Activated CD4-positive, CD25-positive, alpha-beta regulatory T cell treated with anti-CD3 and anti-CD28 coated beads, Interleukin-2, amount 50 U/mL, for 16 hours (primary cell): ENCODE results near the gene MRPL43.

Source experiments
- DNase-seq: peaks from one replicate; pipeline ENCODE4 v3.0.0-alpha.2; 2020; ENCODE audit warnings: low read depth, low spot score

The MRPL43 gene

GRCh38 chr10:100968062-100968736 is 19.1 kb downstream of the MRPL43 start:
- no peak for DNase-seq

- DNase-seq: no peak
Measured at GRCh38 chr10:100967332-100967731, 20.0 kb downstream of the MRPL43 start.

GRCh38 chr10:100966887-100967286 is 20.4 kb downstream of the MRPL43 start:
- DNase-seq: no peak

GRCh38 chr10:100965820-100966219 is 21.5 kb downstream of the MRPL43 start:
- DNase-seq: no peak

- no peak for DNase-seq
Measured at GRCh38 chr10:100963826-100964225, 23.5 kb downstream of the MRPL43 start.

- DNase-seq: no peak
Measured at GRCh38 chr10:100962351-100963080, 24.8 kb downstream of the MRPL43 start.

GRCh38 chr10:100960251-100960650 is 27.0 kb downstream of the MRPL43 start:
- DNase-seq: no peak

- no peak for DNase-seq
Measured at GRCh38 chr10:100948916-100949315, 38.4 kb downstream of the MRPL43 start.

- DNase-seq: no peak
Measured at GRCh38 chr10:100945754-100946153, 41.5 kb downstream of the MRPL43 start.

GRCh38 chr10:100943508-100943907 is 43.8 kb downstream of the MRPL43 start:
- no peak for DNase-seq

GRCh38 chr10:100942229-100942628 is 45.1 kb downstream of the MRPL43 start:
- DNase-seq: no peak

GRCh38 chr10:100939763-100940344 is 47.4 kb downstream of the MRPL43 start:
- no peak for DNase-seq
